Coronary artery (tissue), 2 donors: ENCODE measurements around the gene SPC25.
"Not testable (repeated sequence)": the region's sequence is repeated elsewhere in the genome, so short reads cannot be mapped to it uniquely, and the experiment has no call there.

Source experiments
- DNase-seq: peaks from one replicate; pipeline ENCODE4 v3.0.0-alpha.2; 2017; ENCODE audit warnings: low spot score
- H3K27ac ChIP-seq, 2 donors: fragments of 200-600 bp; sonication (generic); one replicate each; pipeline ENCODE4 v1.5.1; 2016 to 2019
- H3K4me3 ChIP-seq: fragments of 200-600 bp; sonication (generic); 2 replicates; pipeline ENCODE4 v1.5.1; 2016; ENCODE audit warnings: mild to moderate bottlenecking, moderate library complexity
- TF ChIP-seq, protein P1 (sequence below): fragments of 200-600 bp; sonication (generic); IDR thresholded peaks from one replicate; pipeline ENCODE4 v1.5.1; 2019; ENCODE audit warnings: antibody characterized with exemption

SPC25 gene

DNA sequence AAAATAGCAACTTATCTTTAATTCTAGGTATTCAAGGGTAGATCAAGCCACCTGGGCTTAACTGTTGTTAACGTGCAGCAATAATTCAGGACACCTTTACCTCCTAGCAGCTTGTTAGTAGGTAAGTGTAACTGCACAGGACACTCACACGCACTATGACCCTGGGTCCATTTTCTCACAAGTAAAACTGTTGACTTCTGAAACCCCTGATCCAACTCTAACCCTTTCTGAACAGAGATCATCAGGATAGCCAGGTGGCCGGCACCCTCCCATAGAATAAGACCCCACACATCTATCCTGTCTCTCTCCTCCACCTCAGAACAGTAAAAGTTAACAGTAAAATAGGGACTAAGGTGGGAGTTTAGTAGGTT lies 610 bp downstream of the SPC25 start:
- peak overlapping the region; percentile 78 for H3K4me3 ChIP-seq
- TF ChIP-seq, protein P1, sequence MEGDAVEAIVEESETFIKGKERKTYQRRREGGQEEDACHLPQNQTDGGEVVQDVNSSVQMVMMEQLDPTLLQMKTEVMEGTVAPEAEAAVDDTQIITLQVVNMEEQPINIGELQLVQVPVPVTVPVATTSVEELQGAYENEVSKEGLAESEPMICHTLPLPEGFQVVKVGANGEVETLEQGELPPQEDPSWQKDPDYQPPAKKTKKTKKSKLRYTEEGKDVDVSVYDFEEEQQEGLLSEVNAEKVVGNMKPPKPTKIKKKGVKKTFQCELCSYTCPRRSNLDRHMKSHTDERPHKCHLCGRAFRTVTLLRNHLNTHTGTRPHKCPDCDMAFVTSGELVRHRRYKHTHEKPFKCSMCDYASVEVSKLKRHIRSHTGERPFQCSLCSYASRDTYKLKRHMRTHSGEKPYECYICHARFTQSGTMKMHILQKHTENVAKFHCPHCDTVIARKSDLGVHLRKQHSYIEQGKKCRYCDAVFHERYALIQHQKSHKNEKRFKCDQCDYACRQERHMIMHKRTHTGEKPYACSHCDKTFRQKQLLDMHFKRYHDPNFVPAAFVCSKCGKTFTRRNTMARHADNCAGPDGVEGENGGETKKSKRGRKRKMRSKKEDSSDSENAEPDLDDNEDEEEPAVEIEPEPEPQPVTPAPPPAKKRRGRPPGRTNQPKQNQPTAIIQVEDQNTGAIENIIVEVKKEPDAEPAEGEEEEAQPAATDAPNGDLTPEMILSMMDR: no peak
- no peak overlapping the region for H3K27ac ChIP-seq
- DNase-seq: no peak

DNA sequence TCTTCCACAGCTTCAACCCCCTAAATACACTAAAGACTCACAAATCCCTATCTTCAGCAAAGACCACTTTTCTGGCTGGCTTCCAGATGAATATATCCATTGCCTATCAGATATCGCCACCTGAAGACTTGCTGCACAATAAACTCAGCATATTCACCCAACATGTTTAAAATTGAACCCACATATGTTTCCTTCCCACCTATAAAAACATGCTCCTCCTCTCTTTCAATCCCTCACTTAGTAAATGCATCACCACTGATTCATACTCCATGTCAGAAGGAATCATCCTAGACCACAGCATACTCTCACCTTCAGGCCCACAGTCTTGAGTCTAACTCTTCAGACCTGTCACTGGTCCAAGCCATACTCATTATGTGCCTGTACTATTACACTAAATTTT lies 5.3 kb downstream of the SPC25 start:
- TF ChIP-seq, protein P1: no peak
- no peak for DNase-seq

DNA sequence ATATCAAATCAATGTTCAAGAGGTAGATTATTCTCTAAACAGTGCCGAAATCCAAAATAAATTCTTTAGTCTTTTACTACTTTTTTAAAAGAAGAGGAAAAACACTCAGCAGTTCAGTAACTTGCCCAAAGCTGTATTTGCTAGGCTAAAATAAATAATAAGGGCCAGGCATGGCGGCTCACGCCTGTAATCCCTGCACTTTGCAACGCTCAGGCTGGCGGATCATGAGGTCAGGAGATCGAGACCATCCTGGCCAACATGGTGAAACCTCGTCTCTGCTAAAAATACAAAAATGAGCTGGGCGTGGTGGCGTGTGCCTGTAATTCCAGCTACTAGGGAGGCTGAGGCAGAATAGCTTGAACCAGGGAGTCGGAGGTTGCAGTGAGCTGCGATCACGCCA lies 8.1 kb downstream of the SPC25 start:
- not testable (repeated sequence) for H3K4me3 ChIP-seq, DNase-seq, H3K27ac ChIP-seq

More for the DNA sequence above, 5.3 kb downstream of the SPC25 start:
- Histone ChIP-seq H3K4me3 (no peak overlapping the region), H3K27ac (no peak overlapping the region)

DNA sequence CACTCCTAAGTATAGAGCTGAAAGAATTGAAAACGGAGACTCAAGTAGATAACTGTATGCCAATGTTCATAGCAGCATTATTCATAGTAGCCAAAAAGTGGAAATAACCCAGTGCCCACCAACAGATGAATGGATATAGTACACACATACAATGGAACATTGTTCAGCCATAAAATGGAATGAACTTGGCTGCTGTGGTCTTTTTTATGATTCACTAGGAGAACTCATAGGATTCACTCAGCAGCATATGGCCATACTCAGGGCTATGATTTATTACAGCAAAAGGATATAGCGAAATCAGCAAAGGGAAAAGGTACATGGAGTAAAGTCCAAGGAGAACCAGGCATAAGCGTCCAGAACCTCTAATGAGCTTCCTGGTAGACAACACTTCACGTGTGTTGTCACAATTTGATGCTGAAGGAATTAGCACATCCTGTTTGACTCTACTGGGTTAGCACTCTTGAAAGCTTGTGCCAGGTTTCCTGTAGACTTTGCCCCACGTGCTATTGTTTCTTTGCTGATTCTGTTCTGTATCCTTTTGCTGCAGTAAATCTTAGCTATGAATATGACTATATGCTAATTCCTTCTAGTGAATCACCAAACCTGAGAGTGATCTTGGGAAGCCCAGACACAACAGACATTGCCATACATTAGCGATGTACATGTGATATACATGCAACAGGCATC lies 15.7 kb downstream of the SPC25 start:
- no peak overlapping the region for H3K4me3 ChIP-seq
- TF ChIP-seq, protein P1: no peak
- H3K27ac ChIP-seq: no peak overlapping the region
- DNase-seq: no peak

DNA sequence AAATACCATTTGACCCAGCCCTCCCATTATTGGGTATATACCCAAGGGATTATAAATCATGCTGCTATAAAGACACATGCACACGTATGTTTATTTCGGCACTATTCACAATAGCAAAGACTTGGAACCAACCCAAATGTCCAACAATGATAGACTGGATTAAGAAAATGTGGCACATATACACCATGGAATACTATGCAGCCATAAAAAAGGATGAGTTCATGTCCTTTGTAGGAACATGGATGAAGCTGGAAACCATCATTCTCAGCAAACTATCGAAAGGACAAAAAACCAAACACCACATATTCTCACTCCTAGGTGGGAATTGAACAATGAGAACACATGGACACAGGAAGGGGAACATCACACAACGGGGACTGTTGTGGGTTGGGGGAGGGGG lies 19.4 kb downstream of the SPC25 start:
- not testable (repeated sequence) for DNase-seq, H3K27ac ChIP-seq, H3K4me3 ChIP-seq

DNA sequence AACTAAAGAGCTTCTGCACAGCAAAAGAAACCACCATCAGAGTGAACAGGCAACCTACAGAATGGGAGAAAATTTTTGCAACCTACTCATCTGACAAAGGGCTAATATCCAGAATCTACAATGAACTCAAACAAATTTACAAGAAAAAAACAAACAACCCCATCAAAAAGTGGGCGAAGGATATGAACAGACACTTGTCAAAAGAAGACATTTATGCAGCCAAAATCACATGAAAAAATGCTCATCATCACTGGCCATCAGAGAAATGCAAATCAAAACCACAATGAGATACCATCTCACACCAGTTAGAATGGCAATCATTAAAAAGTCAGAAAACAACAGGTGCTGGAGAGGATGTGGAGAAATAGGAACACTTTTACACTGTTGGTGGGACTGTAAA lies 19.9 kb downstream of the SPC25 start:
- not testable (repeated sequence) for DNase-seq, H3K27ac ChIP-seq, H3K4me3 ChIP-seq

DNA sequence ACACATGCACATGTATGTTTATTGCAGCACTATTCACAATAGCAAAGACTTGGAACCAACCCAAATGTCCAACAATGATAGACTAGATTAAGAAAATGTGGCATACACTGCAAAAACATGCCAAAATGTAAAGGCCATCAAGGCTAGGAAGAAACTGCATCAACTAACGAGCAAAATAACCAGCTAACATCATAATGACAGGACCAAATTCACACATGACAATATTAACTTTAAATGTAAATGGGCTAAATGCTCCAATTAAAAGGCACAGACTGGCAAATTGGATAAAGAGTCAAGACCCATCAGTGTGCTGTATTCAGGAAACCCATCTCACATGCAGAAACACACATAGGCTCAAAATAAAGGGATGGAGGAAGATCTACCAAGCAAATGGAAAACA lies 23.1 kb downstream of the SPC25 start:
- not testable (repeated sequence) for H3K27ac ChIP-seq, H3K4me3 ChIP-seq, DNase-seq

DNA sequence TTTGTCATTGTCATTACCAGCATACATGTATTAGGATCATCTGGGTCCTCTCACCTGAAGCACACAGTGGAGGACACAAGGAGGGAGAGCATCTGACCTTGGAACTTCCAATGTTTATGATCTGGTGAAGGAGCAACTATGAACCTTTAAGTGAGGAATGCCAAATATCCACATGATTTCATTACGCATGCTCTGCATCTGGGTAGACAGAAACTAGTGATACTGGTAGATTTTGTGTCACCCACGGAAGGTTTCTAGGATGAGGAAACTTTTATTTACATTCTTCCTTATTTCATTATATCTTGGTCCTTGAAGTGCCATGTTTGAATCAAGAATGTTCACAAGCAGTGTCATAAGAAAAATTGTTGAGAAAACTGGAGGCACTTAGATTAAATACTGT lies 32.1 kb downstream of the SPC25 start:
- TF ChIP-seq, protein P1: no peak
- DNase-seq: no peak
- Histone ChIP-seq H3K4me3 (no peak overlapping the region), H3K27ac (no peak overlapping the region)

DNA sequence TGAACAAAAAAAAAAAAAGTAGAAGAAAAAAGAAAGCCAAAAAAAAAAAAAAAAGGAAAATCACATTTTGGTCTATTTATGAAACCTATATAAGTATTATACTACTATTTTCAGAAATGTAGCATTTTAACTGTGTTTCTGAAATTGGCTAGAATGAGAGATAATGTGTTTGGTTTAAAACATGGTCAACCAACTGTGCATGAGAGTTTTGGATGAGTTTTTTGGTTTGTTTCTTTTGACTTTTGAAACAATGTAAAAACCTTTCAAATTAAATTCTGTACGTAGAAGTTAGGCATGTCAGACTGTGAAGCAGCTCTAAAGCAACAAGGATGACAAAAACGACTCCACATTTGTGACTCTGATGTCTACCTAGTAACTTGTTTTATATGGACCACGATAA lies 34.6 kb downstream of the SPC25 start:
- DNase-seq: no peak
- H3K27ac ChIP-seq: no peak overlapping the region
- H3K4me3 ChIP-seq: no peak overlapping the region
- TF ChIP-seq, protein P1: no peak
